GM12892 (cell line): ENCODE results near the gene POLR1A. TPM values are rescaled to one million over a fixed set of nuclear protein-coding genes. Genes with fewer than 3 reads are reported as not detected.

ENCODE experiments used
- DNase-seq: peaks from one replicate; pipeline ENCODE4 v3.0.0; 2011; ENCODE audit not compliant: insufficient read length
- FAIRE-seq: peaks from 2 replicates; lab custom pipeline; 2011; peaks lifted over from hg19 to GRCh38; lab: Jason Lieb, UNC
- POLR2A ChIP-seq: IDR thresholded peaks from 2 replicates; pipeline ENCODE4 v1.6.1; 2011; ENCODE audit warnings: low read depth, low read length, control low read depth
- POLR2AphosphoS5 ChIP-seq: IDR thresholded peaks from 2 replicates; pipeline ENCODE4 v1.6.1; 2011; ENCODE audit warnings: low read depth, low read length, control low read depth
- TAF1 ChIP-seq: IDR thresholded peaks from 2 replicates; pipeline ENCODE4 v1.6.1; 2011; ENCODE audit warnings: low read depth, mild to moderate bottlenecking, control low read depth, low read length, borderline replicate concordance
- polyA plus RNA-seq: library from polyadenylated mRNA; unstranded; fragments of >200 nt; gene quantifications from one replicate; pipeline ENCODE4 v1.2.1, GENCODE V29; 2012; ENCODE audit warnings: missing spikeins, inconsistent platforms; ENCODE audit not compliant: missing spikeins

POLR1A gene
- 16.7 TPM for polyA plus RNA-seq

- DNase-seq, result peak; percentile 36
- TF ChIP-seq POLR2AphosphoS5, result peak; percentile 49; the same call in 1 of the 2 replicates
- no peak for TF ChIP-seq TAF1
- no peak for FAIRE-seq
Observed at GRCh38 chr2:86105252-86105968, at the start of gene POLR1A. Gene POLR1A (minus strand): TSS chr2:86105886. CDS start chr2:86105776, 110 bp downstream.

GRCh38 chr2:86150502-86150901, 44.8 kb upstream of the POLR1A start:
- TF ChIP-seq TAF1 (no peak), POLR2AphosphoS5 (0 out of 2 replicates have a peak, but pooled peaks have one; percentile 25)

GRCh38 chr2:86147793-86148192, 42.1 kb upstream of the POLR1A start:
- no peak for FAIRE-seq
- TF ChIP-seq POLR2A (no peak), TAF1 (no peak), POLR2AphosphoS5 (no peak)

More at GRCh38 chr2:86150502-86150901, 44.8 kb upstream of the POLR1A start:
- DNase-seq, result no peak
- no peak for FAIRE-seq

GRCh38 chr2:86143926-86144685, 38.4 kb upstream of the POLR1A start:
- TF ChIP-seq POLR2A (no peak), TAF1 (no peak), POLR2AphosphoS5 (no peak; the same call in 1 of the 2 replicates)
- FAIRE-seq (no peak), DNase-seq (no peak)

More at GRCh38 chr2:86147793-86148192, 42.1 kb upstream of the POLR1A start:
- no peak for DNase-seq

GRCh38 chr2:86143307-86143706, 37.6 kb upstream of the POLR1A start:
- FAIRE-seq (no peak), DNase-seq (no peak)
- no peak; the same call in 1 of the 2 replicates for TF ChIP-seq POLR2AphosphoS5
- TF ChIP-seq TAF1, result no peak
- TF ChIP-seq POLR2A, result no peak

- no peak for DNase-seq
- no peak for TF ChIP-seq POLR2A
- no peak for TF ChIP-seq POLR2AphosphoS5
- no peak for TF ChIP-seq TAF1
- no peak for FAIRE-seq
Observed at GRCh38 chr2:86142436-86143257, 37.0 kb upstream of the POLR1A start.

- TF ChIP-seq TAF1 (no peak), POLR2A (no peak; the same call in 1 of the 2 replicates), POLR2AphosphoS5 (no peak; the same call in none of the 2 replicates)
- FAIRE-seq (no peak), DNase-seq (no peak)
Observed at GRCh38 chr2:86140969-86141392, 35.3 kb upstream of the POLR1A start.

- FAIRE-seq (no peak), DNase-seq (no peak)
- TF ChIP-seq TAF1, result no peak
- no peak for TF ChIP-seq POLR2AphosphoS5
- no peak for TF ChIP-seq POLR2A
Observed at GRCh38 chr2:86139981-86140380, 34.3 kb upstream of the POLR1A start.

GRCh38 chr2:86138736-86139625, 33.3 kb upstream of the POLR1A start:
- DNase-seq, result no peak
- FAIRE-seq, result no peak
- TF ChIP-seq TAF1 (no peak), POLR2AphosphoS5 (no peak), POLR2A (no peak)

- FAIRE-seq (no peak), DNase-seq (no peak)
- TF ChIP-seq POLR2A (no peak), POLR2AphosphoS5 (no peak), TAF1 (no peak)
Observed at GRCh38 chr2:86136141-86136540, 30.5 kb upstream of the POLR1A start.
